ENCODE measurements around the gene BMI1.

DNA sequence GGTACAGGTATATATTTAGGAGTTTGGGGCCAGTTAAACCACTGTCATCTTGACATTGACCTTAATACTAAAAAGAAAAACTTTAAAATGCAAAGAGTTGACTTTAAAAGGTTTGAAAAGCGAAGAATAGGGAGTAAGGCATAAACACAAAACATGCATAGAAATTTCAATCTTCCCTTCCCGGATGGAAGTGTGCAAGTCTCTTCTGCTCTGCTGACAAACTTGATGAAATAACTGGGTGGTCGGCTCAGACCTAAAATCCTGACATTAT is 21.0 kb downstream of the BMI1 start:
- TF ChIP-seq POLR2AphosphoS5 (IDR thresholded peaks at IDR 0.05) (no peak), POLR2A (IDR thresholded peaks at IDR 0.05) (no peak)
- TF ChIP-seq, protein P1, sequence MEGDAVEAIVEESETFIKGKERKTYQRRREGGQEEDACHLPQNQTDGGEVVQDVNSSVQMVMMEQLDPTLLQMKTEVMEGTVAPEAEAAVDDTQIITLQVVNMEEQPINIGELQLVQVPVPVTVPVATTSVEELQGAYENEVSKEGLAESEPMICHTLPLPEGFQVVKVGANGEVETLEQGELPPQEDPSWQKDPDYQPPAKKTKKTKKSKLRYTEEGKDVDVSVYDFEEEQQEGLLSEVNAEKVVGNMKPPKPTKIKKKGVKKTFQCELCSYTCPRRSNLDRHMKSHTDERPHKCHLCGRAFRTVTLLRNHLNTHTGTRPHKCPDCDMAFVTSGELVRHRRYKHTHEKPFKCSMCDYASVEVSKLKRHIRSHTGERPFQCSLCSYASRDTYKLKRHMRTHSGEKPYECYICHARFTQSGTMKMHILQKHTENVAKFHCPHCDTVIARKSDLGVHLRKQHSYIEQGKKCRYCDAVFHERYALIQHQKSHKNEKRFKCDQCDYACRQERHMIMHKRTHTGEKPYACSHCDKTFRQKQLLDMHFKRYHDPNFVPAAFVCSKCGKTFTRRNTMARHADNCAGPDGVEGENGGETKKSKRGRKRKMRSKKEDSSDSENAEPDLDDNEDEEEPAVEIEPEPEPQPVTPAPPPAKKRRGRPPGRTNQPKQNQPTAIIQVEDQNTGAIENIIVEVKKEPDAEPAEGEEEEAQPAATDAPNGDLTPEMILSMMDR (IDR thresholded peaks at IDR 0.05), result no peak

Data from suprapubic skin (tissue), 4 donors.